NT2/D1 (cell line): ENCODE measurements around the gene GCKR.

Experiments used
- SUZ12 ChIP-seq: IDR thresholded peaks from 2 replicates; pipeline ENCODE4 v1.6.1; 2011; ENCODE audit not compliant: insufficient read length, insufficient read depth; ENCODE audit errors: extremely low read depth
- YY1 ChIP-seq: IDR thresholded peaks from 2 replicates; pipeline ENCODE4 v1.6.1; 2011; ENCODE audit not compliant: insufficient read length, insufficient read depth
- ZNF274 ChIP-seq: IDR thresholded peaks from 2 replicates; pipeline ENCODE4 v1.6.1; 2011; ENCODE audit warnings: mild to moderate bottlenecking, low read depth, low read length

- no peak for TF ChIP-seq SUZ12
- no peak for TF ChIP-seq ZNF274
- no peak for TF ChIP-seq YY1
Observed at GRCh38 chr2:27559228-27559627, 62.6 kb downstream of the GCKR start.
